RWPE2 (cell line): ENCODE data around the gene TMEM132D.

Source experiments
- ATAC-seq: fragments of 200-7000 bp; cut with Tn5 transposase; 3 replicates; pipeline ENCODE4 v1.9.1; 2021; ENCODE audit warnings: low read depth
- DNase-seq: peaks from one replicate; pipeline ENCODE4 v3.0.0-alpha.2; 2020; ENCODE audit warnings: low spot score
- H3K27ac ChIP-seq: fragments of 450-650 bp; 2 replicates; pipeline ENCODE4 v1.5.1; 2017; ENCODE audit warnings: mild to moderate bottlenecking; ENCODE audit not compliant: poor library complexity, severe bottlenecking
- H3K27me3 ChIP-seq: fragments of 250-450 bp; sonication (Bioruptor Pico); 2 replicates; pipeline ENCODE4 v1.5.1; 2021; ENCODE audit warnings: mild to moderate bottlenecking, moderate library complexity; ENCODE audit not compliant: insufficient read depth, poor library complexity, severe bottlenecking
- H3K36me3 ChIP-seq: fragments of 250-450 bp; sonication (Bioruptor Pico); 2 replicates; pipeline ENCODE4 v1.5.1; 2020; ENCODE audit warnings: low read depth, mild to moderate bottlenecking, moderate library complexity
- H3K4me1 ChIP-seq: fragments of 250-450 bp; sonication (Bioruptor Pico); 2 replicates; pipeline ENCODE4 v1.5.1; 2021; ENCODE audit warnings: mild to moderate bottlenecking, moderate library complexity; ENCODE audit not compliant: insufficient read depth, poor library complexity, severe bottlenecking
- H3K4me3 ChIP-seq: fragments of 250-450 bp; sonication (Bioruptor Pico); 2 replicates; pipeline ENCODE4 v1.5.1; 2021; ENCODE audit warnings: mild to moderate bottlenecking, moderate library complexity; ENCODE audit not compliant: severe bottlenecking
- H3K9me3 ChIP-seq: fragments of 250-450 bp; sonication (Bioruptor Pico); 2 replicates; pipeline ENCODE4 v1.5.1; 2021; ENCODE audit warnings: mild to moderate bottlenecking, moderate library complexity; ENCODE audit not compliant: severe bottlenecking
- CTCF ChIP-seq: fragments of 450-650 bp; IDR thresholded peaks from one replicate; pipeline ENCODE4 v1.5.1; 2017; ENCODE audit warnings: mild to moderate bottlenecking, moderate library complexity; ENCODE audit not compliant: poor library complexity, severe bottlenecking

The TMEM132D gene

GRCh38 chr12:129819391-129819790, 84.4 kb downstream of the TMEM132D start:
- no peak for TF ChIP-seq CTCF
- H3K36me3 ChIP-seq, result no peaks in the 10 kb centered on the region
- no peaks in the 10 kb centered on the region for H3K9me3 ChIP-seq
- no peak overlapping the region for H3K27ac ChIP-seq
- H3K4me3 ChIP-seq, result no peak overlapping the region
- no peaks in the 10 kb centered on the region for H3K4me1 ChIP-seq
- DNase-seq, result no peak
- no peaks in the 10 kb centered on the region for H3K27me3 ChIP-seq
- ATAC-seq, result no peak

- Histone ChIP-seq H3K9me3 (no peaks in the 10 kb centered on the region), H3K27ac (no peak overlapping the region), H3K27me3 (no peaks in the 10 kb centered on the region), H3K36me3 (no peaks in the 10 kb centered on the region), H3K4me1 (no peaks in the 10 kb centered on the region), H3K4me3 (no peak overlapping the region)
- no peak for TF ChIP-seq CTCF
- no peak for ATAC-seq
- no peak for DNase-seq
Measured at GRCh38 chr12:129815846-129816245, 88.0 kb downstream of the TMEM132D start.

- no peak for DNase-seq
- Histone ChIP-seq H3K9me3 (no peaks in the 10 kb centered on the region), H3K27ac (no peak overlapping the region), H3K4me1 (no peaks in the 10 kb centered on the region), H3K36me3 (no peaks in the 10 kb centered on the region), H3K4me3 (no peak overlapping the region), H3K27me3 (peaks cover 5% of the 10 kb centered on the region)
- no peak for ATAC-seq
- TF ChIP-seq CTCF, result no peak
Measured at GRCh38 chr12:129811963-129812362, 91.9 kb downstream of the TMEM132D start.

- no peak for ATAC-seq
- TF ChIP-seq CTCF, result no peak
- DNase-seq, result no peak
- H3K27ac ChIP-seq, result no peak overlapping the region
- no peaks in the 10 kb centered on the region for H3K9me3 ChIP-seq
- peaks cover 5% of the 10 kb centered on the region for H3K27me3 ChIP-seq
- no peak overlapping the region for H3K4me3 ChIP-seq
- H3K36me3 ChIP-seq, result no peaks in the 10 kb centered on the region
- H3K4me1 ChIP-seq, result no peaks in the 10 kb centered on the region
Measured at GRCh38 chr12:129807136-129807535, 96.7 kb downstream of the TMEM132D start.

DNA sequence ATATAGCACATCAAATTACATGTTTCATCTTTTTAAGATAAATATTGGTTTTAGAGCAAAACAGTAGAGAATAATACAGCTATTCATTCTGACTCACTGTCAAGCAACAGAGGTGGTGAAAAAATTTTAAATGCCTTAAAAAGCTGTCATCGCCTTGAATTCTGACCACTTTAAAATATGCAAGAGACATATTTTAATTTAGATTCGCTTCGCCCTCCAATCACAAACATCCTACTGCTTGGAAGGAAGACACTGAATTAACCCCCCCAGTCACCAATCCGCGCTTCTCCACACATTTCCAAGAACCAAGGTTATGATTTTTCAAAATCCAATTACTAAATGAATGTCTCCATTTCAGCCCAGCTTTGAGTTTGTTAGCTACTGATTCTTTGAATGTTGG, 112.4 kb downstream of the TMEM132D start:
- Histone ChIP-seq H3K27ac (no peak overlapping the region), H3K4me1 (no peaks in the 10 kb centered on the region), H3K36me3 (no peaks in the 10 kb centered on the region), H3K4me3 (no peak overlapping the region), H3K27me3 (no peaks in the 10 kb centered on the region), H3K9me3 (no peaks in the 10 kb centered on the region)
- DNase-seq, result no peak
- TF ChIP-seq CTCF, result no peak
- no peak for ATAC-seq
